C4-2B (cell line): ENCODE measurements around the gene GRK5.

Experiments used
- CTCF ChIP-seq: fragments of 450-650 bp; conservative IDR thresholded peaks from 2 replicates; pipeline ENCODE4 v1.5.1; 2017; ENCODE audit warnings: mild to moderate bottlenecking
- ZFX ChIP-seq: fragments of 450-650 bp; IDR thresholded peaks from 2 replicates; pipeline ENCODE4 v1.6.1; 2017

DNA sequence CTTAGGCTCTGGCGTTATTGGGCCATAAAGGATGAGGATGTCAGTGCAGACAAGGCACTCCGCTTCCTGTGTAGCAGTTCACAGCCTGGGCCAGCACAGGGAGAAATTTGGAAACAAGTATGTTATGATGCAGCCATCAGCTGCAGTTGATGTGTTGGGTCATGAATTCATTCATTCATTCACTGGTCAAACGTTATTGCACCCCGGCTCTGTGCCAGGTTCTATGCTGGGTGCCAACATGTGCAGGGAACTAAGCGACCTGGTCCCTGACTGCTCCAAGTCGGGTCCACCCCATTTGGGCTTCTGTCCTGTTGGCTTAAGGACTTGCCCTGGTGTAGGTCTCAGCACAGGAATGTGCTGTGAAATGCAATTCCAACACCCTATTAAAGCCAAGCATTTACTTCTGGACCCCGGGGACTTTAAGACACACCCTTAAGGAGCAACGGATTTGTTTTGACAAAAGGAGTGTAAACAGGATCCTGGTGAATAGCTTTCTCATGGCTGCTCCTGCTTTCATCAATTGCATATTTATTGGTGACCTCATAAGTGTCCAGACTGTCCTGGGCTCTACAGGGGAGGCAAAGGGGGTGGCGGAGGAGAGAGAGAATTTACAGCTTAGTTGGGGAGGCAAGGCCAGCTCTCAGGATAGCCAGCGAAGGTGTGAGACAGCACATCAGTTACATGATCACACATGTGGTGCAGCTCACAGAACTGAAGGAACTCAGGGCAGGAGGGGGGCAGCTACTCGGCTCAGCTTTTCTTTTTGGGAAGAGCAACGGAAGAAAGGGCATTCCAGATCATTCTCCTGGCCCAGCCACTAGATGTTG lies 158.6 kb downstream of the GRK5 start:
- TF ChIP-seq CTCF (no peak), ZFX (no peak)
